ENCODE results near the gene POLE2.

Gene POLE2

GRCh38 chr14:49686425-49686824 lies 1.6 kb downstream of the POLE2 start:
- no peaks in the 10 kb centered on the region for H3K27me3 ChIP-seq (ENCODE audit: insufficient read depth, low read length)
- no peak overlapping the region for H2BK120ac ChIP-seq (ENCODE audit: insufficient read depth, low read length, poor library complexity)
- no peaks in the 10 kb centered on the region for H3K9me3 ChIP-seq (ENCODE audit: insufficient read depth, low read depth, low read length)
- H4K91ac ChIP-seq (ENCODE audit: low read depth, low read length) = no peak overlapping the region
- no peak overlapping the region for H3K18ac ChIP-seq (ENCODE audit: low read length)
- H3K4ac ChIP-seq (ENCODE audit: low read depth, low read length) = no peak overlapping the region
- no peak overlapping the region for H2BK12ac ChIP-seq (ENCODE audit: low read length)
- no CpG with 5 or more reads among the region's 4 CpGs for WGBS (ENCODE audit: extremely low coverage, insufficient coverage, insufficient read length)
- peaks cover 0 to 7% of the 10 kb centered on the region in 2 experiments for H3K4me1 ChIP-seq (ENCODE audit: control insufficient read depth in 1 of 2, insufficient read depth in 2 of 2, low read length in 2 of 2)
- H3K23ac ChIP-seq (ENCODE audit: low read length) = peak overlapping the region; percentile 34
- no peak overlapping the region for H2BK5ac ChIP-seq (ENCODE audit: low read depth, low read length, poor library complexity)
- no peak overlapping the region for H3K4me3 ChIP-seq (ENCODE audit: low read depth, low read length)
- peaks cover 6 to 9% of the 10 kb centered on the region in 2 experiments for H3K36me3 ChIP-seq (ENCODE audit: control insufficient read depth in 1 of 2, insufficient read depth in 2 of 2, low read length in 2 of 2)
- H3K14ac ChIP-seq (ENCODE audit: low read length) = no peak overlapping the region
- no peak overlapping the region for H3K4me2 ChIP-seq (ENCODE audit: low read length)
- H2AFZ ChIP-seq (ENCODE audit: insufficient read depth, low read length, poor library complexity) = no peak overlapping the region
- no peak overlapping the region for H3K9ac ChIP-seq (ENCODE audit: low read length)
- DNase-seq = no peak
- no peak overlapping the region for H4K12ac ChIP-seq (ENCODE audit: low read depth, low read length)
- no peak overlapping the region for H3K27ac ChIP-seq (ENCODE audit: low read depth, low read length)
- H3K79me1 ChIP-seq (ENCODE audit: low read length) = peaks cover 6% of the 10 kb centered on the region
- H2AK5ac ChIP-seq (ENCODE audit: low read length) = no peak overlapping the region
- H4K8ac ChIP-seq (ENCODE audit: low read depth, low read length) = no peak overlapping the region
- peaks cover 10% of the 10 kb centered on the region for H3K79me2 ChIP-seq (ENCODE audit: control insufficient read depth, insufficient read depth, low read length, poor library complexity)

GRCh38 chr14:49679271-49679670 lies 8.7 kb downstream of the POLE2 start:
- no peaks in the 10 kb centered on the region for H3K4me1 ChIP-seq (ENCODE audit: control insufficient read depth in 1 of 2, insufficient read depth in 2 of 2, low read length in 2 of 2)
- H2BK120ac ChIP-seq (ENCODE audit: insufficient read depth, low read length, poor library complexity) = no peak overlapping the region
- H3K36me3 ChIP-seq (ENCODE audit: control insufficient read depth in 1 of 2, insufficient read depth in 2 of 2, low read length in 2 of 2) = peaks cover 22 to 28% of the 10 kb centered on the region in 2 experiments
- no peak overlapping the region for H3K4me3 ChIP-seq (ENCODE audit: low read depth, low read length)
- H4K91ac ChIP-seq (ENCODE audit: low read depth, low read length) = no peak overlapping the region
- no peak overlapping the region for H3K27ac ChIP-seq (ENCODE audit: low read depth, low read length)
- no peak overlapping the region for H2BK12ac ChIP-seq (ENCODE audit: low read length)
- no peaks in the 10 kb centered on the region for H3K27me3 ChIP-seq (ENCODE audit: insufficient read depth, low read length)
- no peak overlapping the region for H2AFZ ChIP-seq (ENCODE audit: insufficient read depth, low read length, poor library complexity)
- no peak overlapping the region for H3K4ac ChIP-seq (ENCODE audit: low read depth, low read length)
- H3K18ac ChIP-seq (ENCODE audit: low read length) = no peak overlapping the region
- H3K79me1 ChIP-seq (ENCODE audit: low read length) = no peaks in the 10 kb centered on the region
- no peak for DNase-seq
- H4K12ac ChIP-seq (ENCODE audit: low read depth, low read length) = no peak overlapping the region
- no peak overlapping the region for H2BK5ac ChIP-seq (ENCODE audit: low read depth, low read length, poor library complexity)
- peaks cover 2% of the 10 kb centered on the region for H3K9me3 ChIP-seq (ENCODE audit: insufficient read depth, low read depth, low read length)
- WGBS (ENCODE audit: extremely low coverage, insufficient coverage, insufficient read length) = no CpG with 5 or more reads among the region's 2 CpGs
- no peak overlapping the region for H3K4me2 ChIP-seq (ENCODE audit: low read length)
- no peak overlapping the region for H3K9ac ChIP-seq (ENCODE audit: low read length)
- no peak overlapping the region for H3K14ac ChIP-seq (ENCODE audit: low read length)
- H4K8ac ChIP-seq (ENCODE audit: low read depth, low read length) = no peak overlapping the region
- no peak overlapping the region for H2AK5ac ChIP-seq (ENCODE audit: low read length)
- H3K79me2 ChIP-seq (ENCODE audit: control insufficient read depth, insufficient read depth, low read length, poor library complexity) = no peaks in the 10 kb centered on the region
- H3K23ac ChIP-seq (ENCODE audit: low read length) = no peak overlapping the region

GRCh38 chr14:49677643-49678042 lies 10.4 kb downstream of the POLE2 start:
- no peaks in the 10 kb centered on the region for H3K27me3 ChIP-seq (ENCODE audit: insufficient read depth, low read length)
- H3K14ac ChIP-seq (ENCODE audit: low read length) = no peak overlapping the region
- whole genome bisulfite sequencing (ENCODE audit: extremely low coverage, insufficient coverage, insufficient read length) = no CpG with 5 or more reads among the region's 4 CpGs
- H3K27ac ChIP-seq (ENCODE audit: low read depth, low read length) = no peak overlapping the region
- no peak overlapping the region for H3K23ac ChIP-seq (ENCODE audit: low read length)
- H3K4me1 ChIP-seq (ENCODE audit: control insufficient read depth in 1 of 2, insufficient read depth in 2 of 2, low read length in 2 of 2) = no peaks in the 10 kb centered on the region
- no peak overlapping the region for H4K12ac ChIP-seq (ENCODE audit: low read depth, low read length)
- no peak overlapping the region for H3K18ac ChIP-seq (ENCODE audit: low read length)
- no peak overlapping the region for H3K4me2 ChIP-seq (ENCODE audit: low read length)
- peaks cover 18 to 25% of the 10 kb centered on the region in 2 experiments for H3K36me3 ChIP-seq (ENCODE audit: control insufficient read depth in 1 of 2, insufficient read depth in 2 of 2, low read length in 2 of 2)
- H2AFZ ChIP-seq (ENCODE audit: insufficient read depth, low read length, poor library complexity) = no peak overlapping the region
- H2BK5ac ChIP-seq (ENCODE audit: low read depth, low read length, poor library complexity) = no peak overlapping the region
- no peak overlapping the region for H2BK120ac ChIP-seq (ENCODE audit: insufficient read depth, low read length, poor library complexity)
- no peak overlapping the region for H4K8ac ChIP-seq (ENCODE audit: low read depth, low read length)
- no peak overlapping the region for H4K91ac ChIP-seq (ENCODE audit: low read depth, low read length)
- H2AK5ac ChIP-seq (ENCODE audit: low read length) = no peak overlapping the region
- H3K79me1 ChIP-seq (ENCODE audit: low read length) = no peaks in the 10 kb centered on the region
- DNase-seq = no peak
- H3K9me3 ChIP-seq (ENCODE audit: insufficient read depth, low read depth, low read length) = peaks cover 2% of the 10 kb centered on the region
- no peak overlapping the region for H3K9ac ChIP-seq (ENCODE audit: low read length)
- no peaks in the 10 kb centered on the region for H3K79me2 ChIP-seq (ENCODE audit: control insufficient read depth, insufficient read depth, low read length, poor library complexity)
- H3K4ac ChIP-seq (ENCODE audit: low read depth, low read length) = no peak overlapping the region
- H3K4me3 ChIP-seq (ENCODE audit: low read depth, low read length) = no peak overlapping the region
- no peak overlapping the region for H2BK12ac ChIP-seq (ENCODE audit: low read length)

GRCh38 chr14:49673586-49673985 lies 14.4 kb downstream of the POLE2 start:
- no peak overlapping the region for H3K9ac ChIP-seq (ENCODE audit: low read length)
- no peak overlapping the region for H4K91ac ChIP-seq (ENCODE audit: low read depth, low read length)
- no peak overlapping the region for H2AFZ ChIP-seq (ENCODE audit: insufficient read depth, low read length, poor library complexity)
- no peak overlapping the region for H2BK5ac ChIP-seq (ENCODE audit: low read depth, low read length, poor library complexity)
- H2AK5ac ChIP-seq (ENCODE audit: low read length) = no peak overlapping the region
- peaks cover 16% of the 10 kb centered on the region in 2 experiments for H3K36me3 ChIP-seq (ENCODE audit: control insufficient read depth in 1 of 2, insufficient read depth in 2 of 2, low read length in 2 of 2)
- no peaks in the 10 kb centered on the region for H3K27me3 ChIP-seq (ENCODE audit: insufficient read depth, low read length)
- no peak overlapping the region for H2BK12ac ChIP-seq (ENCODE audit: low read length)
- no peak overlapping the region for H3K4me2 ChIP-seq (ENCODE audit: low read length)
- H3K4me1 ChIP-seq (ENCODE audit: control insufficient read depth in 1 of 2, insufficient read depth in 2 of 2, low read length in 2 of 2) = no peaks in the 10 kb centered on the region
- H3K9me3 ChIP-seq (ENCODE audit: insufficient read depth, low read depth, low read length) = peaks cover 2% of the 10 kb centered on the region
- H3K4ac ChIP-seq (ENCODE audit: low read depth, low read length) = no peak overlapping the region
- no CpG with 5 or more reads among the region's 2 CpGs for WGBS (ENCODE audit: extremely low coverage, insufficient coverage, insufficient read length)
- no peak overlapping the region for H4K8ac ChIP-seq (ENCODE audit: low read depth, low read length)
- H2BK120ac ChIP-seq (ENCODE audit: insufficient read depth, low read length, poor library complexity) = no peak overlapping the region
- H4K12ac ChIP-seq (ENCODE audit: low read depth, low read length) = no peak overlapping the region
- no peak overlapping the region for H3K18ac ChIP-seq (ENCODE audit: low read length)
- H3K27ac ChIP-seq (ENCODE audit: low read depth, low read length) = no peak overlapping the region
- DNase-seq = no peak
- no peak overlapping the region for H3K14ac ChIP-seq (ENCODE audit: low read length)
- no peak overlapping the region for H3K23ac ChIP-seq (ENCODE audit: low read length)
- no peaks in the 10 kb centered on the region for H3K79me2 ChIP-seq (ENCODE audit: control insufficient read depth, insufficient read depth, low read length, poor library complexity)
- H3K4me3 ChIP-seq (ENCODE audit: low read depth, low read length) = no peak overlapping the region
- H3K79me1 ChIP-seq (ENCODE audit: low read length) = no peaks in the 10 kb centered on the region
